Prostate gland (tissue), 2 donors: ENCODE data around the gene SORL1.

Experiments used
- CTCF ChIP-seq, 4 experiments: fragments of 200-600 bp in 2 of 4; fragments of 450-650 bp in 2 of 4; sonication (generic) in 2 of 4; IDR thresholded peaks; 1 replicate in 3 of 4; 2 replicates in 1 of 4; pipeline ENCODE4 v1.5.1; 2016 to 2019; ENCODE audit warnings: antibody characterized with exemption in 4 of 4, mild to moderate bottlenecking in 2 of 4, moderate library complexity in 2 of 4
- POLR2AphosphoS5 ChIP-seq: sonication (generic); formaldehyde crosslinking; IDR thresholded peaks from one replicate; pipeline ENCODE4 v1.6.1; 2017; ENCODE audit warnings: antibody characterized with exemption

DNA sequence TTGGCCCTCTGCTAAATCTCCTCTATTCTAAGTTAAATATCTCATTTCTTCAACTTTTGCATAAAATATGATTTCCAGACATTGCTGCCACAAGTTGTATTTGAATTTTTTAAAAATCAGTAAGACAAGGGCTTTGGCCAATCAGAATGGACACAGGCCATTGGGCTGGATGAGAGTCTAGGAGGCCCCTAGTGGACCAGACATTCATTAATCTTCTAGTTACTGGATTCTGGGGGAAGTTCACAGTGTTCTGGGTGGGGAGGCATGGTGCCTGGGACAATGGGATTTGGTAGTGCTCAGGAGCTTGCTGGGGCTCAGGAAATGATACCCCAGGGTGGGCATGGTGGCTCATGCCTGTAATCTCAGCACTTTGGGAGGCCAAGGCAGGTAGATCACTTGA lies 12.4 kb upstream of the SORL1 start:
- TF ChIP-seq CTCF (IDR thresholded peaks at IDR 0.05): no peak
- no peak for TF ChIP-seq POLR2AphosphoS5
